PC-9 (cell line): Measurements from ENCODE around the gene RAB25. TPM values are rescaled to one million over a fixed set of nuclear protein-coding genes. Genes with fewer than 3 reads are reported as not detected.

Experiments
- BruUV-seq: library from RNA; stranded (reverse); fragments of 400-500 nt; replicated peaks from 2 replicates; lab custom pipeline; 2021; lab: Mats Ljungman, UMichigan
- CTCF ChIA-PET: fragments of 300-600 bp; sonication (Branson Sonifier 250); formaldehyde crosslinking; loops from one replicate; lab custom pipeline; 2022; ENCODE audit warnings: antibody characterized with exemption; lab: Charles Lee
- POLR2A ChIA-PET: fragments of 300-600 bp; sonication (Branson Sonifier 250); formaldehyde crosslinking; loops from one replicate; lab custom pipeline; 2022; ENCODE audit warnings: antibody characterized with exemption; ENCODE audit not compliant: unreplicated experiment; lab: Charles Lee
- DNase-seq, 2 experiments: peaks; one replicate each; pipeline versions ENCODE4 v3.0.0 to v3.0.0-alpha.2; 2015 to 2022; ENCODE audit warnings: mixed read lengths in 1 of 2
- H2AFZ ChIP-seq: fragments of 200-600 bp; sonication (generic); 2 replicates; pipeline ENCODE4 v1.8.1; 2017; ENCODE audit warnings: antibody characterized with exemption
- H3F3A ChIP-seq: fragments of 200-600 bp; sonication (generic); 2 replicates; pipeline ENCODE4 v1.8.1; 2017; ENCODE audit warnings: antibody characterized with exemption, mild to moderate bottlenecking, low read depth; ENCODE audit not compliant: insufficient read depth
- H3K27ac ChIP-seq: fragments of 200-600 bp; sonication (generic); 2 replicates; pipeline ENCODE4 v1.6.1; 2016; ENCODE audit warnings: mixed run types
- H3K27me3 ChIP-seq: fragments of 200-600 bp; sonication (generic); 2 replicates; pipeline ENCODE4 v1.6.1; 2016; ENCODE audit warnings: low read depth, mixed run types; ENCODE audit not compliant: insufficient read depth
- H3K36me3 ChIP-seq: fragments of 200-600 bp; sonication (generic); 2 replicates; pipeline ENCODE4 v1.6.1; 2016; ENCODE audit warnings: low read depth, mixed run types
- H3K4me1 ChIP-seq: fragments of 200-600 bp; sonication (generic); replicated peaks from 2 replicates; pipeline ENCODE4 v1.6.1; 2016; ENCODE audit warnings: mixed run types; ENCODE audit not compliant: insufficient read depth
- H3K4me2 ChIP-seq: fragments of 200-600 bp; sonication (generic); 2 replicates; pipeline ENCODE4 v1.6.1; 2017; ENCODE audit warnings: mixed run types
- H3K4me3 ChIP-seq: fragments of 200-600 bp; sonication (generic); 2 replicates; pipeline ENCODE4 v1.6.1; 2016; ENCODE audit warnings: mixed run types
- H3K79me2 ChIP-seq: fragments of 200-600 bp; sonication (generic); 2 replicates; pipeline ENCODE4 v1.6.1; 2017; ENCODE audit warnings: low read depth, mixed run types
- H3K9me2 ChIP-seq: fragments of 200-600 bp; sonication (generic); 2 replicates; pipeline ENCODE4 v1.8.1; 2017; ENCODE audit warnings: mild to moderate bottlenecking; ENCODE audit not compliant: insufficient read depth
- H3K9me3 ChIP-seq: fragments of 200-600 bp; sonication (generic); 2 replicates; pipeline ENCODE4 v1.8.1; 2016; ENCODE audit warnings: low read depth; ENCODE audit not compliant: insufficient read depth
- H4K20me1 ChIP-seq: fragments of 200-600 bp; sonication (generic); 2 replicates; pipeline ENCODE4 v1.8.1; 2017; ENCODE audit not compliant: insufficient read depth
- EZH2 ChIP-seq: fragments of 200-600 bp; sonication (generic); IDR thresholded peaks from 2 replicates; pipeline ENCODE4 v1.8.0; 2017; ENCODE audit warnings: antibody characterized with exemption, low read depth
- intact Hi-C: fragments of 100-400 bp; cut with micrococcal nuclease; formaldehyde crosslinking; loops from one replicate; pipeline ENCODE4 v1.10.0; 2022; ENCODE audit not compliant: unreplicated experiment
- total RNA-seq: library from RNA; stranded (reverse); gene quantifications from 2 replicates; pipeline ENCODE4 v1.2.3, GENCODE V29; 2021
- TF ChIP-seq, protein P1 (sequence below): fragments of 200-600 bp; sonication (generic); conservative IDR thresholded peaks from 2 replicates; pipeline ENCODE4 v1.6.1; 2017; ENCODE audit warnings: mixed run types, antibody characterized with exemption, mild to moderate bottlenecking, moderate library complexity

RAB25 gene
- total RNA-seq, 1 experiment from 2014 or later = 129 TPM

DNA sequence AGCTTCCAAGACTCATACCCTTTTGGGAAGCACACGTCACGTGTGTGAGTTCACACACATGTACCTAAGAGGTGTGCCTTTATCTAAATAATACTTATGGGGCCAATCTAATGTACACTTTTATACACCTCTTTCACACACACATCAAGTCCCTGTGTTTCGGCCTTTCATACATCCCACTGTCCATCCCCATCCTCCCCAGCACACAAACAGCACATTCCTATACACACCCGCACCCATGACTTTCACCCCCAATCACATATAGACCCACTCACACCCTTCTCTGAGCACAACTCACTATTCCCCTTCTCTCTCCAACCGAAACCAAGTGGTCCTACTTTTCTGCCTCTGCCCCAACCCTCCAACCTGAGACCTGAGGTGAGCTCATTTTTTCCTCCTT lies 17.8 kb downstream of the RAB25 start:
- no peak for TF ChIP-seq EZH2
- TF ChIP-seq, protein P1, sequence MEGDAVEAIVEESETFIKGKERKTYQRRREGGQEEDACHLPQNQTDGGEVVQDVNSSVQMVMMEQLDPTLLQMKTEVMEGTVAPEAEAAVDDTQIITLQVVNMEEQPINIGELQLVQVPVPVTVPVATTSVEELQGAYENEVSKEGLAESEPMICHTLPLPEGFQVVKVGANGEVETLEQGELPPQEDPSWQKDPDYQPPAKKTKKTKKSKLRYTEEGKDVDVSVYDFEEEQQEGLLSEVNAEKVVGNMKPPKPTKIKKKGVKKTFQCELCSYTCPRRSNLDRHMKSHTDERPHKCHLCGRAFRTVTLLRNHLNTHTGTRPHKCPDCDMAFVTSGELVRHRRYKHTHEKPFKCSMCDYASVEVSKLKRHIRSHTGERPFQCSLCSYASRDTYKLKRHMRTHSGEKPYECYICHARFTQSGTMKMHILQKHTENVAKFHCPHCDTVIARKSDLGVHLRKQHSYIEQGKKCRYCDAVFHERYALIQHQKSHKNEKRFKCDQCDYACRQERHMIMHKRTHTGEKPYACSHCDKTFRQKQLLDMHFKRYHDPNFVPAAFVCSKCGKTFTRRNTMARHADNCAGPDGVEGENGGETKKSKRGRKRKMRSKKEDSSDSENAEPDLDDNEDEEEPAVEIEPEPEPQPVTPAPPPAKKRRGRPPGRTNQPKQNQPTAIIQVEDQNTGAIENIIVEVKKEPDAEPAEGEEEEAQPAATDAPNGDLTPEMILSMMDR = no peak
- no peak overlapping the region for H2AFZ ChIP-seq
- H3K4me2 ChIP-seq = no peak overlapping the region
- no peak for DNase-seq
- no peak overlapping the region for H3K4me3 ChIP-seq
- no TSS peak for BruUV-seq
- no peak overlapping the region for H3K27ac ChIP-seq
- H3F3A ChIP-seq = peaks cover 15% of the 10 kb centered on the region; the same call in 1 of the 2 replicates
- ChIA-PET POLR2A (no interaction called here), CTCF (interaction anchor here (0.5 kb wide), 1 partner anchor 146 kb away, joined by 4 read pairs; no protein-coding TSS in a partner anchor)
- peaks cover 5% of the 10 kb centered on the region; the same call in 1 of the 2 replicates for H3K4me1 ChIP-seq
- no peaks in the 10 kb centered on the region for H3K36me3 ChIP-seq
- H3K9me3 ChIP-seq = no peaks in the 10 kb centered on the region
- intact Hi-C loops = no loop called here
- no peaks in the 10 kb centered on the region for H3K79me2 ChIP-seq
- H3K27me3 ChIP-seq = no peaks in the 10 kb centered on the region
- no peaks in the 10 kb centered on the region for H4K20me1 ChIP-seq
- H3K9me2 ChIP-seq = no peaks in the 10 kb centered on the region

DNA sequence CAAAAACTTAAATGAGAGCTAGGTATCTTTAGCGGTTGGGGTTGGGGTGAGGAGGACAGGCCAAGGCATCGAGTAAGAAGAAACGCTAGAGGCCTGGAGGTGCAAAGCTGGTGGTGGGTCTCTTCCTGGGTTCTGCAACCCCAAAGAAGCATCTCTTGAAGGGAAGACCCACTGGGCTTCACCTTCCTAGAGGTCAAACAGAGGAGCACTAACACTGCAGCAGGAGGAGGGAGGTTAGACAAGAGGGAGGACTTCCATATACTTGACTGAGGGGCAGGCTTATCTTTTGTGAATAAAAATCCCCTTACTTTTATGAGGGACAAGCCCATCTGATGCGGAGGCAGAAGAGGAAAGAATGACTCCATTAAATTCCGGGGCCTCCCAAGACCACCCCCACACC lies 18.8 kb downstream of the RAB25 start:
- Histone ChIP-seq H3K27me3 (no peaks in the 10 kb centered on the region), H2AFZ (no peak overlapping the region), H3F3A (peaks cover 20% of the 10 kb centered on the region; the same call in 1 of the 2 replicates), H3K9me3 (no peaks in the 10 kb centered on the region), H3K4me3 (no peak overlapping the region), H3K4me1 (peaks cover 5% of the 10 kb centered on the region; the same call in 1 of the 2 replicates), H4K20me1 (no peaks in the 10 kb centered on the region), H3K9me2 (no peaks in the 10 kb centered on the region), H3K27ac (no peak overlapping the region), H3K36me3 (no peaks in the 10 kb centered on the region), H3K79me2 (no peaks in the 10 kb centered on the region), H3K4me2 (no peak overlapping the region)
- intact Hi-C loops = no loop called here
- TF ChIP-seq, protein P1 = no peak
- TF ChIP-seq EZH2 = no peak
- ChIA-PET CTCF (no interaction called here), POLR2A (no interaction called here)
- TSS peak; percentile 21 for BruUV-seq
- no peak for DNase-seq

DNA sequence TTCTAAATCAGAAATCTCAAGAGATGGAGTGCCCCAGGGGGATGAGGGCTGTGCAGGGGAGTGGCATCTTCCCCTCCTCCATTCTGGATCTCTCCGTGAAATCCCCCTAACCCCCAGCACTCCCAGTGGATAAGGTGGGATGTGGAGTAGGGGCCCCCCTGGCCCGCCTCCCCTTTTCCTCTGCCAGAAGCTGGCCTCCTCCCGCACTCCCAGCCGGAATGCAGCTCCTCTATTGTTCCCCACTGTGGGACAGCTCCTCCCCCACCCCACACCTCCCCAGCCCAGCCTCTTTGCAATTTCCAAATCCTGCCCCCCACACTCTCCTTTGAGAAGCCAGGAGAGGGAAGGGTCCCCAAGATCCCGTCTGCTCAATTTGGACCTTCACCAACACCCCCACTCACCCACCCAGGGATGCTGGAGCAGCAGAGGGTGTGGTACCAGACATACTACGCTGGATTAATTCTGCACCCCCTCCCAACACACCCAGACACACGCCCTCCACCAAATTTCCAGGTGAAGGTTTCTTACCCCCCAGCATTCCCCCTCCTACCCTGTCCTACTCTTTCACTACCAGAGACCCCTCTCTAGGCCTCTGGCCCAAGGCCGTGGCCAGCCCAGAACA lies 19.4 kb downstream of the RAB25 start:
- TF ChIP-seq, protein P1 = no peak
- no peak for TF ChIP-seq EZH2
- BruUV-seq = no TSS peak
- peaks cover 22% of the 10 kb centered on the region; the same call in 1 of the 2 replicates for H3F3A ChIP-seq
- H3K36me3 ChIP-seq = no peaks in the 10 kb centered on the region
- DNase-seq = no peak
- H3K79me2 ChIP-seq = no peaks in the 10 kb centered on the region
- H3K9me3 ChIP-seq = no peaks in the 10 kb centered on the region
- H3K4me3 ChIP-seq = no peak overlapping the region
- peak overlapping the region; percentile 55 for H3K4me2 ChIP-seq
- no peaks in the 10 kb centered on the region for H3K27me3 ChIP-seq
- H3K9me2 ChIP-seq = no peaks in the 10 kb centered on the region
- H3K4me1 ChIP-seq = peaks cover 5% of the 10 kb centered on the region; the same call in 1 of the 2 replicates
- ChIA-PET CTCF (no interaction called here), POLR2A (no interaction called here)
- H2AFZ ChIP-seq = no peak overlapping the region
- intact Hi-C loops = no loop called here
- H3K27ac ChIP-seq = no peak overlapping the region
- no peaks in the 10 kb centered on the region for H4K20me1 ChIP-seq
